Fibroblast of lung (primary cell): Measurements from ENCODE around the gene SPECC1L. TPM values are rescaled to one million over a fixed set of nuclear protein-coding genes. Genes with fewer than 3 reads are reported as not detected.
"Not testable (repeated sequence)": the region's sequence is repeated elsewhere in the genome, so short reads cannot be mapped to it uniquely, and the experiment has no call there.

Experiments used
- DNase-seq, 2 donors: peaks; one replicate each; pipeline versions ENCODE4 v3.0.0 to v3.0.0-alpha.2; 2010; ENCODE audit warnings: low read depth in 2 of 2
- H2AFZ ChIP-seq: 2 replicates; pipeline ENCODE4 v1.5.1; 2012; ENCODE audit warnings: low read length, control low read depth, inconsistent platforms
- H3K27ac ChIP-seq: 2 replicates; pipeline ENCODE4 v1.5.1; 2011; ENCODE audit warnings: low read length, control low read depth; ENCODE audit not compliant: insufficient read depth
- H3K27me3 ChIP-seq: 2 replicates; pipeline ENCODE4 v1.5.1; 2011; ENCODE audit warnings: mild to moderate bottlenecking, low read length; ENCODE audit not compliant: control insufficient read depth, insufficient read depth
- H3K36me3 ChIP-seq: 2 replicates; pipeline ENCODE4 v1.5.1; 2011; ENCODE audit warnings: low read length; ENCODE audit not compliant: control insufficient read depth, insufficient read depth
- H3K4me1 ChIP-seq: 2 replicates; pipeline ENCODE4 v1.5.1; 2011; ENCODE audit warnings: low read length; ENCODE audit not compliant: control insufficient read depth, insufficient read depth; ENCODE audit errors: extremely low read depth
- H3K4me2 ChIP-seq: 2 replicates; pipeline ENCODE4 v1.5.1; 2011; ENCODE audit warnings: low read length, control low read depth; ENCODE audit not compliant: insufficient read depth; ENCODE audit errors: extremely low read depth
- H3K4me3 ChIP-seq, 4 experiments: fragments of 200-600 bp in 1 of 4; sonication (generic) in 1 of 4; replicated peaks in 1 of 4; 2 replicates each; pipeline ENCODE4 v1.5.1; 2011 to 2016; ENCODE audit warnings: low read length in 4 of 4, low read depth in 3 of 4, mild to moderate bottlenecking in 3 of 4, control low read depth in 2 of 4, inconsistent platforms in 1 of 4, mixed read lengths in 1 of 4; ENCODE audit not compliant: insufficient read depth in 1 of 4; ENCODE audit errors: control extremely low read depth in 1 of 4
- H3K79me2 ChIP-seq: 2 replicates; pipeline ENCODE4 v1.5.1; 2012; ENCODE audit warnings: mild to moderate bottlenecking, low read length, inconsistent platforms; ENCODE audit not compliant: control insufficient read depth, insufficient read depth
- H3K9ac ChIP-seq: 2 replicates; pipeline ENCODE4 v1.5.1; 2011; ENCODE audit warnings: mild to moderate bottlenecking, low read length, control low read depth; ENCODE audit not compliant: insufficient read depth
- H3K9me3 ChIP-seq: 2 replicates; pipeline ENCODE4 v1.5.1; 2012; ENCODE audit warnings: low read depth, low read length; ENCODE audit not compliant: control insufficient read depth, insufficient read depth
- H4K20me1 ChIP-seq: 2 replicates; pipeline ENCODE4 v1.5.1; 2011; ENCODE audit warnings: low read length; ENCODE audit not compliant: control insufficient read depth, insufficient read depth; ENCODE audit errors: extremely low read depth
- CTCF ChIP-seq, 2 donors: IDR thresholded peaks in 1 of 2; conservative IDR thresholded peaks in 1 of 2; 1 replicate in 1 of 2; 2 replicates in 1 of 2; pipeline ENCODE4 v1.5.1; 2011 to 2012; ENCODE audit warnings: low read length in 2 of 2, control low read depth in 1 of 2, inconsistent platforms in 1 of 2, low read depth in 1 of 2, mild to moderate bottlenecking in 1 of 2
- EZH2 ChIP-seq: IDR thresholded peaks from 2 replicates; pipeline ENCODE4 v1.5.1; 2012; ENCODE audit warnings: low read length, control low read depth, mild to moderate bottlenecking; ENCODE audit errors: missing control alignments
- polyA plus RNA-seq, 2 donors: library from polyadenylated mRNA; depleted of rRNA in 1 of 2; stranded (reverse) in 1 of 2; unstranded in 1 of 2; fragments of >200 nt; gene quantifications; 2 replicates each; pipeline ENCODE4 v1.2.1, GENCODE V29; 2011 to 2012; ENCODE audit warnings: missing spikeins in 1 of 2
- total RNA-seq: library from RNA; depleted of rRNA; stranded (reverse); fragments of >200 nt; gene quantifications from 2 replicates; pipeline ENCODE4 v1.2.1, GENCODE V29; 2014

Gene SPECC1L
- total and polyA plus RNA-seq, 2 donors (not counting 1 experiment from before 2014, with no cell fraction given) = 40.3 to 46.2 TPM

GRCh38 chr22:24282401-24282800 lies 11.8 kb downstream of the SPECC1L start:
- Histone ChIP-seq H3K4me3 (no peak overlapping the region), H2AFZ (no peak overlapping the region), H3K4me2 (no peak overlapping the region), H3K9ac (no peak overlapping the region), H3K9me3 (no peaks in the 10 kb centered on the region), H3K4me1 (peaks cover 16% of the 10 kb centered on the region), H3K79me2 (peaks cover 67% of the 10 kb centered on the region), H3K36me3 (no peaks in the 10 kb centered on the region), H3K27ac (no peak overlapping the region), H4K20me1 (no peaks in the 10 kb centered on the region), H3K27me3 (no peaks in the 10 kb centered on the region)
- no peak for DNase-seq
- TF ChIP-seq CTCF (conservative IDR thresholded peaks at IDR 0.05 in 1 of 2, IDR thresholded peaks at IDR 0.05 in 1 of 2; ENCODE audit: low read depth in 1 of 2, low read length in 2 of 2) = no peak
- no peak for TF ChIP-seq EZH2

GRCh38 chr22:24284747-24285203 lies 14.1 kb downstream of the SPECC1L start:
- H4K20me1 ChIP-seq = no peaks in the 10 kb centered on the region
- no peak for TF ChIP-seq CTCF (conservative IDR thresholded peaks at IDR 0.05 in 1 of 2, IDR thresholded peaks at IDR 0.05 in 1 of 2; ENCODE audit: low read depth in 1 of 2, low read length in 2 of 2)
- no peak for TF ChIP-seq EZH2
- H3K4me1 ChIP-seq = peaks cover 22% of the 10 kb centered on the region
- peaks cover 60% of the 10 kb centered on the region for H3K79me2 ChIP-seq
- H3K4me3 ChIP-seq = peak overlapping the region in 2 of 4 experiments; percentile 4 to 24
- H3K36me3 ChIP-seq = no peaks in the 10 kb centered on the region
- H3K27me3 ChIP-seq = no peaks in the 10 kb centered on the region
- DNase-seq = peak; percentile 20 to 36
- H3K9ac ChIP-seq = no peak overlapping the region
- H3K9me3 ChIP-seq = no peaks in the 10 kb centered on the region
- peak overlapping the region; percentile 68 for H3K27ac ChIP-seq
- H3K4me2 ChIP-seq = peak overlapping the region; percentile 81
- no peak overlapping the region for H2AFZ ChIP-seq

- no peaks in the 10 kb centered on the region for H3K36me3 ChIP-seq
- H4K20me1 ChIP-seq = no peaks in the 10 kb centered on the region
- no peak overlapping the region for H2AFZ ChIP-seq
- peak overlapping the region in 1 of 4 experiments; percentile 24 for H3K4me3 ChIP-seq
- H3K27ac ChIP-seq = peak overlapping the region; percentile 68
- no peaks in the 10 kb centered on the region for H3K27me3 ChIP-seq
- H3K4me1 ChIP-seq = peaks cover 27% of the 10 kb centered on the region
- H3K9ac ChIP-seq = no peak overlapping the region
- no peaks in the 10 kb centered on the region for H3K9me3 ChIP-seq
- peaks cover 63% of the 10 kb centered on the region for H3K79me2 ChIP-seq
- H3K4me2 ChIP-seq = peak overlapping the region; percentile 81
- TF ChIP-seq CTCF (conservative IDR thresholded peaks at IDR 0.05 in 1 of 2, IDR thresholded peaks at IDR 0.05 in 1 of 2; ENCODE audit: low read depth in 1 of 2, low read length in 2 of 2) (no peak), EZH2 (no peak)
- DNase-seq = peak; percentile 42
Measured at GRCh38 chr22:24285245-24285644, 14.6 kb downstream of the SPECC1L start.

GRCh38 chr22:24287212-24287611 lies 16.6 kb downstream of the SPECC1L start:
- not testable (repeated sequence) for H3K9me3 ChIP-seq, H3K4me2 ChIP-seq, H3K36me3 ChIP-seq, DNase-seq, H4K20me1 ChIP-seq, H2AFZ ChIP-seq, H3K27me3 ChIP-seq, H3K27ac ChIP-seq, H3K4me3 ChIP-seq, H3K9ac ChIP-seq
- H3K4me1 ChIP-seq = peaks cover 42% of the 10 kb centered on the region
- peaks cover 72% of the 10 kb centered on the region for H3K79me2 ChIP-seq

GRCh38 chr22:24287801-24288200 lies 17.2 kb downstream of the SPECC1L start:
- H3K36me3 ChIP-seq, DNase-seq, H3K9ac ChIP-seq, H4K20me1 ChIP-seq, H3K27me3 ChIP-seq, H3K4me3 ChIP-seq, H3K9me3 ChIP-seq, H2AFZ ChIP-seq: not testable (repeated sequence)
- Histone ChIP-seq H3K4me1 (peaks cover 42% of the 10 kb centered on the region), H3K79me2 (peaks cover 67% of the 10 kb centered on the region), H3K4me2 (peak overlapping the region; percentile 7), H3K27ac (peak overlapping the region; percentile 18)
